Measurements from ENCODE around the gene ALKBH5. TPM values are rescaled to one million over a fixed set of nuclear protein-coding genes. Genes with fewer than 3 reads are reported as not detected.

The ALKBH5 gene
- polyA plus RNA-seq, 1 of the 3 experiments (the other 2 are of a cell fraction): 41.0 TPM

DNA sequence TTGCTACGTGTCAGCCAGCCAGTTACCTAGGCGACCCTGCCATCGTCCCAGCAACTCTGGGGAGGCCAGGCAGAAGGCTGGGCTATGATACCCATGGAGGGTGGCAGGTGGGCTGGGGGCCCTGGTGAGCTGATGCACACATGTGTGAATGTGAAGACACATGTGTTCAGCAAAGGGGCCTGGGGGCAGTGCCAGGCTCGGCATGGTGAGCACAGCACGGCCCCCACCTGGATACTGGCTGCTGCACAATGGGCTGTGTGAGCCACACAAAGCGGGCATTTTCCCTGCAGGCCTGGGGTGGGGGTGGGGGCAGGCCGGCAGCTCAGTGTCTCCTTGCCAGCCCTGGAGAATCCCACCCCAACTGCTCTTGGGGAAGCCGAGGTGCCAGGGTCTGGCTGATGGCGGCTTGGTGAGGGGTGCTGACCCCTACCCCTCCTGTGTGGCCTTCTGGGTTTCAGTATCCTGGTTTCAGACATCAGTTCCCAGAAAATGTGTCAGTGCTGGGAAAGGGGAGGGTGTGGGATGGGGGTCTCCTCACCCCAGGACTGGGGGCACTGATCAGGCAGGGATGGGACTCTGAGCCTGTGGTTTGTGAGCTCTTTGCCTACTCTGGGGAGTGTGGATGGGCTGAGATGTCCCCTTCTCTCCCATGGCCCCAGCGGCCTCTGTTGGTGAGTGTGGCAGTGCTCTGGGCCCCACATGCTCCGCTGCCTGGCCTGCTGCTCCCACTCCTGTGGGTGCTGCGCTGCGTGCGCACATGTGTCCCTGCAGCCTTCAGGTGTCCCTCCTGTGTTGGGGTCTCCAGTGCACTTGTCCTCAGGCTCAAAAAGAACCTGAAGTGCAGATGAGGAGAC lies 46.9 kb downstream of the ALKBH5 start:
- Histone ChIP-seq H2AFZ (ENCODE audit: low read depth) (no peak overlapping the region), H3K79me2 (ENCODE audit: insufficient read depth) (peaks cover 56% of the 10 kb centered on the region), H3K9ac (no peak overlapping the region), H3K9me3 (no peaks in the 10 kb centered on the region), H4K20me1 (ENCODE audit: insufficient read depth) (0 out of 2 replicates have a peak, but pooled peaks cover 17% of the 10 kb centered on the region), H3K9me2 (no peaks in the 10 kb centered on the region), H3K4me1 (ENCODE audit: control insufficient read depth in 1 of 2, insufficient read depth in 2 of 2, low read depth in 1 of 2, low read length in 1 of 2) (peaks cover 5 to 16% of the 10 kb centered on the region in 2 experiments; a peak in 3 of 4 replicates), H3F3A (replicated peaks; ENCODE audit: insufficient read depth) (peaks cover 3% of the 10 kb centered on the region), H3K36me3 (replicated peaks in 1 of 2; ENCODE audit: control insufficient read depth in 1 of 2, insufficient read depth in 2 of 2, low read length in 1 of 2) (peaks cover 0 to 11% of the 10 kb centered on the region in 2 experiments), H3K27me3 (ENCODE audit: insufficient read depth) (no peaks in the 10 kb centered on the region), H3K27ac (ENCODE audit: low read depth in 2 of 2, low read length in 1 of 2) (no peak overlapping the region), H3K4me3 (ENCODE audit: low read depth in 2 of 2, low read length in 1 of 2) (no peak overlapping the region), H3K4me2 (no peak overlapping the region)
- no peak for DNase-seq
- CTCF ChIA-PET: interaction anchor here (1.0 kb wide), 1 partner anchor 13 kb away, joined by 4 read pairs; no protein-coding TSS in a partner anchor
- POLR2A ChIA-PET: no interaction called here
- WGBS (ENCODE audit: low lambda C conversion rate): 85% methylated on average over 4 of the region's 14 CpGs
- TF ChIP-seq NFIC (IDR thresholded peaks at IDR 0.05; ENCODE audit: borderline replicate concordance) (no peak), TCF12 (IDR thresholded peaks at IDR 0.05) (no peak), EP300 (IDR thresholded peaks at IDR 0.05; ENCODE audit: borderline replicate concordance in 1 of 2, low read depth in 1 of 2, low read length in 1 of 2) (no peak), FOXM1 (IDR thresholded peaks at IDR 0.05; ENCODE audit: low read depth) (no peak), RXRA (IDR thresholded peaks at IDR 0.05; ENCODE audit: borderline replicate concordance, low read depth) (no peak)
- TF ChIP-seq, protein P1, sequence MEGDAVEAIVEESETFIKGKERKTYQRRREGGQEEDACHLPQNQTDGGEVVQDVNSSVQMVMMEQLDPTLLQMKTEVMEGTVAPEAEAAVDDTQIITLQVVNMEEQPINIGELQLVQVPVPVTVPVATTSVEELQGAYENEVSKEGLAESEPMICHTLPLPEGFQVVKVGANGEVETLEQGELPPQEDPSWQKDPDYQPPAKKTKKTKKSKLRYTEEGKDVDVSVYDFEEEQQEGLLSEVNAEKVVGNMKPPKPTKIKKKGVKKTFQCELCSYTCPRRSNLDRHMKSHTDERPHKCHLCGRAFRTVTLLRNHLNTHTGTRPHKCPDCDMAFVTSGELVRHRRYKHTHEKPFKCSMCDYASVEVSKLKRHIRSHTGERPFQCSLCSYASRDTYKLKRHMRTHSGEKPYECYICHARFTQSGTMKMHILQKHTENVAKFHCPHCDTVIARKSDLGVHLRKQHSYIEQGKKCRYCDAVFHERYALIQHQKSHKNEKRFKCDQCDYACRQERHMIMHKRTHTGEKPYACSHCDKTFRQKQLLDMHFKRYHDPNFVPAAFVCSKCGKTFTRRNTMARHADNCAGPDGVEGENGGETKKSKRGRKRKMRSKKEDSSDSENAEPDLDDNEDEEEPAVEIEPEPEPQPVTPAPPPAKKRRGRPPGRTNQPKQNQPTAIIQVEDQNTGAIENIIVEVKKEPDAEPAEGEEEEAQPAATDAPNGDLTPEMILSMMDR (IDR thresholded peaks at IDR 0.05): no peak

DNA sequence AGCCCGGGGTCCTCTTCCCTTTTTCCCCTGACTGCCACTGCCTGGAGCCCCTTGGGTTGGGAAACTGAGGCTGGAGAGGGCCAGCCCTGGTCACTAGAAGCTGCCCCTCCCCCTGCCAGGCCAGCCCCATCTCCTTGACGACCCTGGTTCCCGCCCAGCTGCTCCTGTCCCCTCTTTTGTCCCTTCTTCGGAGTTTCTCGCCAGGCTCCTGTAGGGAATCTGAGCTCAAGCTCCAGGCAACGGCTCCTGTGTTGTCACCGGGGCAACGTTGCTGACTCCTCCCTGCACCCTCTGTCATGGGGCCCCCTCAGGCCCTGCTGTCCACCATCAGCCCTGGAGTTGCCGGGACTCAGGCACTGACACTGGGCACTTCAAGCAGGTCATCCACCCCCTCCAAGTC lies 47.5 kb downstream of the ALKBH5 start:
- Histone ChIP-seq H3K4me2 (no peak overlapping the region), H3K9me3 (no peaks in the 10 kb centered on the region), H3K36me3 (replicated peaks in 1 of 2; ENCODE audit: control insufficient read depth in 1 of 2, insufficient read depth in 2 of 2, low read length in 1 of 2) (peaks cover 0 to 12% of the 10 kb centered on the region in 2 experiments), H3K4me3 (ENCODE audit: low read depth in 2 of 2, low read length in 1 of 2) (no peak overlapping the region), H2AFZ (ENCODE audit: low read depth) (no peak overlapping the region), H3K9ac (no peak overlapping the region), H3F3A (replicated peaks; ENCODE audit: insufficient read depth) (peaks cover 4% of the 10 kb centered on the region), H3K9me2 (no peaks in the 10 kb centered on the region), H3K79me2 (ENCODE audit: insufficient read depth) (peaks cover 52% of the 10 kb centered on the region), H3K27me3 (ENCODE audit: insufficient read depth) (no peaks in the 10 kb centered on the region), H3K4me1 (ENCODE audit: control insufficient read depth in 1 of 2, insufficient read depth in 2 of 2, low read depth in 1 of 2, low read length in 1 of 2) (peaks cover 6 to 16% of the 10 kb centered on the region in 2 experiments; a peak in 3 of 4 replicates), H3K27ac (ENCODE audit: low read depth in 2 of 2, low read length in 1 of 2) (no peak overlapping the region), H4K20me1 (ENCODE audit: insufficient read depth) (0 out of 2 replicates have a peak, but pooled peaks cover 17% of the 10 kb centered on the region)
- CTCF ChIA-PET: interaction anchor here (1.1 kb wide), 1 partner anchor 91 kb away, joined by 3 read pairs; no protein-coding TSS in a partner anchor
- POLR2A ChIA-PET: no interaction called here
- no peak for TF ChIP-seq EZH2phosphoT487 (IDR thresholded peaks at IDR 0.05; ENCODE audit: borderline replicate concordance, low read depth)
- TF ChIP-seq RCOR1 (IDR thresholded peaks at IDR 0.05; ENCODE audit: low read length): no peak
- TF ChIP-seq, protein P2, sequence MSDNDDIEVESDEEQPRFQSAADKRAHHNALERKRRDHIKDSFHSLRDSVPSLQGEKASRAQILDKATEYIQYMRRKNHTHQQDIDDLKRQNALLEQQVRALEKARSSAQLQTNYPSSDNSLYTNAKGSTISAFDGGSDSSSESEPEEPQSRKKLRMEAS (IDR thresholded peaks at IDR 0.05; ENCODE audit: low read depth): no peak
- TF ChIP-seq, protein P1 (IDR thresholded peaks at IDR 0.05): no peak
- TF ChIP-seq FOXM1 (IDR thresholded peaks at IDR 0.05; ENCODE audit: low read depth): no peak
- no peak for TF ChIP-seq JUND (IDR thresholded peaks at IDR 0.05)
- no peak for TF ChIP-seq MEF2A (IDR thresholded peaks at IDR 0.05; ENCODE audit: borderline replicate concordance, low read depth)
- 81% methylated on average over 8 of the region's 9 CpGs for WGBS (ENCODE audit: low lambda C conversion rate)
- DNase-seq: no peak
